Thyroid gland (tissue), 4 donors: ENCODE data around the gene GPR158.

Experiments used
- CTCF ChIP-seq, 6 experiments: fragments of 200-600 bp in 3 of 6; fragments of 450-650 bp in 3 of 6; sonication (generic) in 3 of 6; IDR thresholded peaks; one replicate each; pipeline ENCODE4 v1.5.1; 2016 to 2019; ENCODE audit warnings: antibody characterized with exemption in 6 of 6, mild to moderate bottlenecking in 2 of 6, inconsistent platforms in 1 of 6, moderate library complexity in 1 of 6
- POLR2A ChIP-seq, 2 donors: fragments of 450-650 bp; IDR thresholded peaks; one replicate each; pipeline ENCODE4 v1.6.1; 2017; ENCODE audit warnings: antibody characterized with exemption in 2 of 2, mild to moderate bottlenecking in 2 of 2, moderate library complexity in 1 of 2

- TF ChIP-seq POLR2A (IDR thresholded peaks at IDR 0.05) (no peak), CTCF (IDR thresholded peaks at IDR 0.05) (no peak)
These were observed 317.9 kb downstream of the GPR158 start for GRCh38 chr10:25492680-25493079.
